H1 (cell line): ENCODE measurements around the gene ASIC2. TPM values are rescaled to one million over a fixed set of nuclear protein-coding genes. Genes with fewer than 3 reads are reported as not detected.

Experiments used
- CTCF ChIA-PET: fragments of 300-600 bp; sonication (Branson Sonifier 250); formaldehyde crosslinking; loops from one replicate; lab custom pipeline; 2021; ENCODE audit not compliant: partially characterized antibody; lab: Charles Lee
- POLR2A ChIA-PET: fragments of 300-600 bp; sonication (Branson Sonifier 250); formaldehyde crosslinking; loops from one replicate; lab custom pipeline; 2021; ENCODE audit warnings: inconsistent platforms; ENCODE audit not compliant: partially characterized antibody; lab: Charles Lee
- DNase-seq, 2 experiments: peaks; one replicate each; pipeline versions ENCODE4 v3.0.0 to v3.0.0-alpha.2; 2010 to 2022; ENCODE audit warnings: low spot score in 2 of 2, low read depth in 1 of 2, mixed read lengths in 1 of 2
- FAIRE-seq: peaks from 2 replicates; lab custom pipeline; 2011; peaks lifted over from hg19 to GRCh38; lab: Jason Lieb, UNC
- H2AFZ ChIP-seq: 2 replicates; pipeline ENCODE4 v1.8.1; 2012; ENCODE audit warnings: low read length, inconsistent platforms
- H2AK5ac ChIP-seq: 2 replicates; pipeline ENCODE4 v1.6.1; 2013; ENCODE audit warnings: low read depth, low read length
- H2BK120ac ChIP-seq: replicated peaks from 2 replicates; pipeline ENCODE3; 2013; ENCODE audit warnings: low read depth, low read length, inconsistent platforms
- H2BK12ac ChIP-seq: 2 replicates; pipeline ENCODE4 v1.6.1; 2013; ENCODE audit warnings: low read depth, low read length
- H2BK15ac ChIP-seq: 2 replicates; pipeline ENCODE4 v1.6.1; 2013; ENCODE audit warnings: low read length
- H2BK20ac ChIP-seq: 2 replicates; pipeline ENCODE4 v1.6.1; 2013; ENCODE audit warnings: low read length
- H2BK5ac ChIP-seq: 2 replicates; pipeline ENCODE4 v1.6.1; 2013; ENCODE audit warnings: low read depth, low read length
- H3K14ac ChIP-seq: 2 replicates; pipeline ENCODE4 v1.6.1; 2013; ENCODE audit warnings: inconsistent platforms; ENCODE audit not compliant: insufficient read length
- H3K18ac ChIP-seq: 2 replicates; pipeline ENCODE4 v1.6.1; 2013; ENCODE audit warnings: low read length; ENCODE audit errors: extremely low read depth
- H3K23ac ChIP-seq: 2 replicates; pipeline ENCODE4 v1.6.1; 2013; ENCODE audit warnings: inconsistent platforms; ENCODE audit not compliant: insufficient read length
- H3K23me2 ChIP-seq: 2 replicates; pipeline ENCODE4 v1.6.1; 2013; ENCODE audit warnings: low read depth, low read length
- H3K27ac ChIP-seq: 2 replicates; pipeline ENCODE4 v1.6.1; 2011; ENCODE audit warnings: low read depth, low read length, inconsistent platforms
- H3K27me3 ChIP-seq, 4 experiments: replicated peaks in 1 of 4; 1 replicate in 1 of 4; 2 replicates in 3 of 4; pipeline versions ENCODE4 v1.6.1 to v1.8.1; 2011 to 2013; ENCODE audit warnings: low read length in 3 of 4, mild to moderate bottlenecking in 3 of 4, inconsistent platforms in 2 of 4, mixed read lengths in 2 of 4, moderate library complexity in 1 of 4; ENCODE audit not compliant: control insufficient read depth in 3 of 4, insufficient read depth in 3 of 4; ENCODE audit errors: extremely low read depth in 1 of 4
- H3K36me3 ChIP-seq, 4 experiments: 2 replicates each; pipeline versions ENCODE4 v1.6.1 to v1.8.1; 2011 to 2013; ENCODE audit warnings: mild to moderate bottlenecking in 4 of 4, low read length in 3 of 4, moderate library complexity in 2 of 4, control low read depth in 1 of 4, inconsistent platforms in 1 of 4; ENCODE audit not compliant: insufficient read depth in 4 of 4, control insufficient read depth in 2 of 4
- H3K4ac ChIP-seq: replicated peaks from 2 replicates; pipeline ENCODE3; 2013; ENCODE audit warnings: low read length, low read depth, mixed read lengths, inconsistent platforms; ENCODE audit not compliant: insufficient read length
- H3K4me1 ChIP-seq, 4 experiments: replicated peaks in 1 of 4; 1 replicate in 1 of 4; 2 replicates in 3 of 4; pipeline versions ENCODE4 v1.6.1 to v1.8.1; 2011 to 2013; ENCODE audit warnings: low read length in 3 of 4, inconsistent platforms in 2 of 4, mixed read lengths in 1 of 4; ENCODE audit not compliant: insufficient read depth in 4 of 4, control insufficient read depth in 3 of 4
- H3K4me2 ChIP-seq, 2 experiments: 2 replicates each; pipeline versions ENCODE4 v1.6.1 to v1.8.1; 2011 to 2013; ENCODE audit warnings: low read depth in 2 of 2, low read length in 2 of 2, control low read depth in 1 of 2, inconsistent platforms in 1 of 2, mild to moderate bottlenecking in 1 of 2; ENCODE audit not compliant: insufficient read depth in 1 of 2
- H3K4me3 ChIP-seq, 4 experiments: fragments of 200-600, 300-600 bp in 1 of 4; sonication (generic), shearing (Covaris generic), sonication (Bioruptor Twin) in 1 of 4; 2 replicates each; pipeline versions ENCODE4 v1.5.1 to v1.8.1; 2011 to 2016; ENCODE audit warnings: low read length in 4 of 4, low read depth in 3 of 4, control low read depth in 2 of 4, inconsistent platforms in 2 of 4, mild to moderate bottlenecking in 2 of 4, mixed read lengths in 1 of 4, moderate library complexity in 1 of 4; ENCODE audit not compliant: insufficient read depth in 2 of 4; ENCODE audit errors: extremely low read depth in 1 of 4
- H3K56ac ChIP-seq: replicated peaks from 2 replicates; pipeline ENCODE3; 2013; ENCODE audit warnings: low read depth, mild to moderate bottlenecking, mixed read lengths, low read length, inconsistent platforms; ENCODE audit not compliant: insufficient read length
- H3K79me1 ChIP-seq: 2 replicates; pipeline ENCODE4 v1.6.1; 2013; ENCODE audit warnings: low read depth, low read length, control low read depth
- H3K79me2 ChIP-seq, 2 experiments: 2 replicates each; pipeline versions ENCODE4 v1.6.1 to v1.8.1; 2012 to 2013; ENCODE audit warnings: low read length in 2 of 2, mild to moderate bottlenecking in 2 of 2, inconsistent platforms in 1 of 2; ENCODE audit not compliant: insufficient read depth in 2 of 2, control insufficient read depth in 1 of 2
- H3K9ac ChIP-seq, 4 experiments: replicated peaks in 1 of 4; 1 replicate in 1 of 4; 2 replicates in 3 of 4; pipeline versions ENCODE4 v1.6.1 to v1.8.1; 2011 to 2013; ENCODE audit warnings: low read depth in 3 of 4, low read length in 3 of 4, control low read depth in 2 of 4, mild to moderate bottlenecking in 2 of 4, moderate library complexity in 2 of 4, inconsistent platforms in 1 of 4; ENCODE audit errors: extremely low read depth in 1 of 4
- H3K9me3 ChIP-seq, 2 experiments: 2 replicates each; pipeline versions ENCODE4 v1.6.1 to v1.8.1; 2012 to 2013; ENCODE audit warnings: mild to moderate bottlenecking in 2 of 2, moderate library complexity in 2 of 2, control low read depth in 1 of 2, inconsistent platforms in 1 of 2, low read depth in 1 of 2, low read length in 1 of 2, mixed read lengths in 1 of 2; ENCODE audit not compliant: insufficient read depth in 2 of 2
- H4K20me1 ChIP-seq, 2 experiments: replicated peaks in 1 of 2; 2 replicates each; pipeline versions ENCODE3 to v1.8.1; 2011 to 2013; ENCODE audit warnings: inconsistent platforms in 2 of 2, low read length in 2 of 2, mild to moderate bottlenecking in 1 of 2; ENCODE audit not compliant: insufficient read depth in 2 of 2, control insufficient read depth in 1 of 2
- H4K5ac ChIP-seq: 2 replicates; pipeline ENCODE4 v1.6.1; 2013; ENCODE audit warnings: low read length, low read depth, mixed read lengths, inconsistent platforms; ENCODE audit not compliant: insufficient read length
- H4K8ac ChIP-seq: 2 replicates; pipeline ENCODE4 v1.8.0; 2013; ENCODE audit warnings: mild to moderate bottlenecking, moderate library complexity, low read length, inconsistent platforms; ENCODE audit not compliant: insufficient read depth; ENCODE audit errors: extremely low read depth
- H4K91ac ChIP-seq: replicated peaks from 2 replicates; pipeline ENCODE3; 2013; ENCODE audit warnings: low read length, mixed read lengths, inconsistent platforms; ENCODE audit not compliant: insufficient read length
- RFX5 ChIP-seq: IDR thresholded peaks from 2 replicates; pipeline ENCODE4 v1.6.1; 2011; ENCODE audit warnings: low read depth, low read length, improper control_type of control experiment, borderline replicate concordance
- WGBS, 2 experiments: shearing (Covaris generic) in 1 of 2; methylation state at CpG; one replicate each; pipeline versions ENCODE4 v1.1.6 to v1.1.7; 2013 to 2015; ENCODE audit warnings: low lambda C conversion rate in 2 of 2, mixed read lengths in 2 of 2, inconsistent platforms in 1 of 2, low coverage in 1 of 2, missing lambda C conversion rate in 1 of 2; ENCODE audit not compliant: insufficient replicate concordance in 2 of 2, insufficient coverage in 1 of 2, insufficient read length in 1 of 2; ENCODE audit errors: extremely low coverage in 1 of 2, missing lambda C conversion rate in 1 of 2; 5-methylcytosine and 5-hydroxymethylcytosine counted together
- polyA plus RNA-seq, 7 experiments: library from polyadenylated mRNA; depleted of rRNA in 3 of 7; stranded (reverse) in 5 of 7; unstranded in 2 of 7; fragments of >200 nt in 5 of 7; fragments of 200-250 nt in 2 of 7; gene quantifications; 1 replicate in 5 of 7; 2 replicates in 1 of 7; 4 replicates in 1 of 7; pipeline versions ENCODE4 v1.2.1 to v1.2.3, GENCODE V29; 2011 to 2013; ENCODE audit warnings: missing spikeins in 2 of 7, mixed read lengths in 2 of 7
- total RNA-seq: library from RNA; stranded (reverse); fragmentation: NEBNext Ultra II Directional; extraction: Animal tissue kit (Norgen Biotek cat#: 25700); gene quantifications from 2 replicates; pipeline ENCODE4 v1.2.1, GENCODE V29; 2021

ASIC2 gene
- total and polyA plus RNA-seq, 2 of the 8 experiments (the other 6 are each of a cell fraction or from before 2014, with no cell fraction given): 0.86 to 1.2 TPM

DNA sequence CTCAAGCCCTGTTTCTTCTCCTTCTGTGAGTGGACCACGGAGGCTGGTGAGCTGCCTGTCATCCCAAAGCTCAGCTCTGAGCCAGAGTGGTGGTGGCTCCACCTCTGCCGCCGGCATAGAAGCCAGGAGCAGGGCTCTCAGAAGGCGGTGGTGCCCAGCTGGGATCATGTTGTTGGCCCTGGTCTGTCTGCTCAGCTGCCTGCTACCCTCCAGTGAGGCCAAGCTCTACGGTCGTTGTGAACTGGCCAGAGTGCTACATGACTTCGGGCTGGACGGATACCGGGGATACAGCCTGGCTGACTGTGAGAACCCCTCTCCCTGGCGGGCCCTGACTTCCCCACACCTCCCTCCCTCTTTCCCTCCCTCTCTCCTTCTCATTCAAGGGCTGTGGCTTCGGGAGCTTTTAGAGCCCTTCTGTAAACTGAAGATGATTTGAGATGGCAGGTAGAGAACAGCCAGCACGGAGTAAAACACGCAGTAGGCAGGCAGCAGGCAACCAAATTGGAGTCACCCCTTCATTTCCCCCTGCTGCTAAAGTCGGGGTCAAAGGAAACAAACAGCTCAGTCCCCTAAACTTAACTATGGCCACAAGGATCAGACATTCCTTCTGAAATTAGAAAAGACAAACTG lies 297.6 kb downstream of the ASIC2 start:
- 84% methylated on average over 9 of the region's 14 CpGs; no CpG with 5 or more reads in 1 of the 2 experiments for WGBS, 2 experiments
- Histone ChIP-seq H3K4me2 (no peak overlapping the region), H3K18ac (no peak overlapping the region), H4K91ac (no peak overlapping the region), H4K20me1 (peaks cover 0 to 2% of the 10 kb centered on the region in 2 experiments), H2AK5ac (no peak overlapping the region), H2BK120ac (no peak overlapping the region), H3K9ac (no peak overlapping the region), H3K4me3 (no peak overlapping the region), H3K27ac (no peak overlapping the region), H3K23me2 (no peaks in the 10 kb centered on the region; the same call in 1 of the 2 replicates), H3K9me3 (no peaks in the 10 kb centered on the region), H2BK5ac (no peak overlapping the region), H2BK12ac (no peak overlapping the region), H3K14ac (no peak overlapping the region), H2AFZ (no peak overlapping the region), H3K79me1 (no peaks in the 10 kb centered on the region), H2BK15ac (no peak overlapping the region), H2BK20ac (no peak overlapping the region), H3K23ac (no peak overlapping the region), H3K79me2 (no peaks in the 10 kb centered on the region), H4K8ac (no peak overlapping the region), H3K27me3 (peaks cover 0 to 5% (median 0%) of the 10 kb centered on the region in 4 experiments; a peak in 4 of 7 replicates), H4K5ac (no peak overlapping the region), H3K36me3 (no peaks in the 10 kb centered on the region), H3K4ac (no peak overlapping the region), H3K4me1 (peaks cover 0 to 3% (median 0%) of the 10 kb centered on the region in 4 experiments; a peak in 2 of 7 replicates), H3K56ac (no peak overlapping the region)
- ChIA-PET CTCF (interaction anchor here (1.0 to 2.0 kb wide), 4 partner anchors 14 to 59 kb away, joined by 3 to 8 read pairs (median 6); no protein-coding TSS in a partner anchor), POLR2A (no interaction called here)
- DNase-seq (no peak), FAIRE-seq (no peak)
- TF ChIP-seq RFX5: no peak
